Heart right ventricle (tissue), 16 donors: ENCODE data around the gene LRCH1. TPM values are rescaled to one million over a fixed set of nuclear protein-coding genes. Genes with fewer than 3 reads are reported as not detected.

Experiments
- ATAC-seq, 8 donors: fragments of 200-7000 bp; cut with Tn5 transposase; one replicate each; pipeline ENCODE4 v1.9.1; 2020; ENCODE audit warnings: mild to moderate bottlenecking in 8 of 8, moderate library complexity in 8 of 8, moderate number of reproducible peaks in 1 of 8
- DNase-seq, 2 donors: peaks; one replicate each; pipeline ENCODE4 v3.0.0-alpha.2; 2020
- H3K27ac ChIP-seq, 10 donors: fragments of 200-600 bp; sonication (generic) in 2 of 10; one replicate each; pipeline versions ENCODE4 v1.5.0 to v1.8.0; 2020 to 2022; ENCODE audit warnings: mild to moderate bottlenecking in 3 of 10
- H3K27me3 ChIP-seq, 7 donors: fragments of 200-600 bp; one replicate each; pipeline ENCODE4 v1.8.0; 2021 to 2022; ENCODE audit warnings: mild to moderate bottlenecking in 2 of 7
- H3K36me3 ChIP-seq, 9 donors: fragments of 200-600 bp; sonication (generic) in 1 of 9; one replicate each; pipeline versions ENCODE4 v1.5.0 to v1.8.0; 2020 to 2022; ENCODE audit warnings: mild to moderate bottlenecking in 2 of 9
- H3K4me1 ChIP-seq, 9 donors: fragments of 200-600 bp; sonication (generic) in 1 of 9; one replicate each; pipeline versions ENCODE4 v1.5.0 to v1.8.0; 2020 to 2022; ENCODE audit warnings: mild to moderate bottlenecking in 4 of 9
- H3K4me3 ChIP-seq, 10 donors: fragments of 200-600 bp; sonication (generic) in 2 of 10; one replicate each; pipeline versions ENCODE4 v1.5.0 to v1.8.0; 2020 to 2022; ENCODE audit warnings: mild to moderate bottlenecking in 7 of 10, moderate library complexity in 2 of 10
- H3K9me3 ChIP-seq, 11 donors: fragments of 200-600 bp in 10 of 11; sonication (generic) in 2 of 11; one replicate each; pipeline versions ENCODE4 v1.5.0 to v1.8.0; 2013 to 2022; ENCODE audit warnings: mild to moderate bottlenecking in 2 of 11, control low read depth in 1 of 11, moderate library complexity in 1 of 11
- CTCF ChIP-seq, 9 donors: fragments of 200-600 bp; sonication (generic) in 2 of 9; IDR thresholded peaks; one replicate each; pipeline versions ENCODE4 v1.5.0 to v1.8.0; 2021 to 2022; ENCODE audit warnings: antibody characterized with exemption in 9 of 9, mild to moderate bottlenecking in 5 of 9, moderate library complexity in 1 of 9
- WGBS, 2 donors: extraction: QIAGEN DNeasy Blood & Tissue Kit; methylation state at CpG; one replicate each; pipeline ENCODE4 v1.1.7; 2013; ENCODE audit warnings: inconsistent platforms in 1 of 2; 5-methylcytosine and 5-hydroxymethylcytosine counted together
- intact Hi-C, 10 donors: fragments of 100-400 bp; cut with DNase I; formaldehyde crosslinking; loops; one replicate each; pipeline versions ENCODE4 v1.11.1 to v1.14.2; 2022
- polyA plus RNA-seq, 2 donors: library from polyadenylated mRNA; stranded (reverse); fragments of 200-250 nt; gene quantifications; one replicate each; pipeline ENCODE4 v1.2.3, GENCODE V29; 2013
- total RNA-seq, 10 donors: library from RNA; stranded (reverse); fragmentation: NEBNext Ultra II Directional in 3 of 10; extraction: Animal tissue kit (Norgen Biotek cat#: 25700) in 3 of 10; gene quantifications; one replicate each; pipeline versions ENCODE4 v1.2.1 to v1.2.4, GENCODE V29; 2021 to 2023
- donor health status: Arrhythmogenic right ventricular cardiomyopathy.
- donor health status: ischemic (EF 13 %, LVEDD 7.1; RV severe dilation, severe dysfunction).
- donor health status: healthy with polysubstance abuse.
- donor health status: DM: no; HTN: yes; CAD: no.
- donor health status: DM: no; HTN: no; CAD: no.
- donor health status: ischemic (EF 25% LVEDD 6.9; RV normal size, moderate dysfunction).
- donor health status: ischemic (EF 25% LVEDD 5.7; RV mildly dilated, moderate dysfunction).
- donor health status: healthy.
- donor health status: DM: yes; HTN: yes; CAD: no.
- donor health status: Ischemic cardiomyopathy.
- donor health status: ischemic (EF 35%, LVEDD 5.7; RV mildly dilated, moderate dysfunction).
- donor health status: nonischemic (EF 11% LVEDD 7.7; RV severe dilation, severe dysfunction).
- donor health status: DM: yes; HTN: yes; CAD: no.
- donor health status: PGD.
- donor health status: ischemic (EF 29% LVEDD 5.4; RV normal size, mild dysfunction).
- donor health status: nonischemic (EF 23%, LVEDD 6.1; RV moderate dilation, normal function).

Gene LRCH1
- total and polyA plus RNA-seq, 12 donors: 4.1 to 20.3 (median 13.1) TPM

DNA sequence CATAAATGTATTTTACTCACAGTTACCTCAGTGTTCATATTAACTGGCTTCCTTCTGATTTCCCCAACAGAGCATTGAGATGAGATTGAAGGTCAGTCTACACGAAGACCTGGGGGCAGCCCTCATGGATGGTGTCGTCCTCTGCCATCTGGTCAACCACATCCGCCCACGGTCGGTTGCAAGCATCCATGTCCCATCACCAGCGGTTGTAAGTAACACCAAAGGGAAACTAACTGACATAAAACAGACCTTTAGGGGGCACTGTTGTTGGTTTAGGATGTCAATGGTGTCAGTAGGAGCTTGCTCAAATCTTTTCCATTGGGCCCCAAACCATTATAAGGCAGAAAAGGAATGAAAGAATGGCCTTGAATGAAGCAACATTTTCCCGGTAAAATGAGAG, 175.8 kb downstream of the LRCH1 start:
- WGBS, 2 donors: 94% methylated on average over 7 of the region's 7 CpGs
- intact Hi-C loops: no loop called here
- peak in 1 of 9 donors; percentile 7 for TF ChIP-seq CTCF (IDR thresholded peaks at IDR 0.05)
- no peak for ATAC-seq
- no peaks in the 10 kb centered on the region for H3K9me3 ChIP-seq
- no peak for DNase-seq
- no peak overlapping the region for H3K4me3 ChIP-seq
- no peak overlapping the region for H3K27ac ChIP-seq
- no peaks in the 10 kb centered on the region for H3K27me3 ChIP-seq
- H3K36me3 ChIP-seq: peaks cover 0 to 100% (median 45%) of the 10 kb centered on the region in 9 donors
- H3K4me1 ChIP-seq: no peaks in the 10 kb centered on the region

DNA sequence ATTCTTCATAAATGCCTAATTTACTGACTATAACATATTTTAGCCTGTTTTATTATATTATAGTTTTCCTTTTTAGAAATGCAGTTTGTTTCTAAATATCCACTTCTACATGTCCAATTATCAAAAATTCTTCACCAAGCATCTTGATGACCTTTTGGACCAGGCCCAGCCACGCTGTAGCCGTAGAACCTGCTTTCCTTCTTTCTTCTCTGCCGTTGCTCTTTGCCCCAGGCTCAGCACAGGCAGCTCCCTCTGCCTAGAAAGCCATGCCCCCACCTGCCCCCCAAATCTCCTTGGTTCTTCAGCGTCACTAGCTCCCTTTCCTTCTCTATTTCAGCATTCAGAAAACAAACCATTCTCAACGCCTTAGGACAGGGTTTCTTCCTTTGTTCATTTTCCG, 178.6 kb downstream of the LRCH1 start:
- no peak for DNase-seq
- no peak overlapping the region for H3K27ac ChIP-seq
- TF ChIP-seq CTCF (IDR thresholded peaks at IDR 0.05): no peak
- peaks cover 0 to 5% (median 0%) of the 10 kb centered on the region in 9 donors for H3K4me1 ChIP-seq
- no peaks in the 10 kb centered on the region for H3K27me3 ChIP-seq
- no peak for ATAC-seq
- intact Hi-C loops: loop anchor here in 1 of 10 donors (10.0 kb wide), 1 partner anchor 53 kb away; no protein-coding TSS in a partner anchor
- H3K9me3 ChIP-seq: no peaks in the 10 kb centered on the region
- H3K4me3 ChIP-seq: no peak overlapping the region
- WGBS, 2 donors: 94 to 95% methylated on average over 6 of the region's 6 CpGs
- H3K36me3 ChIP-seq: peaks cover 0 to 100% (median 38%) of the 10 kb centered on the region in 9 donors

DNA sequence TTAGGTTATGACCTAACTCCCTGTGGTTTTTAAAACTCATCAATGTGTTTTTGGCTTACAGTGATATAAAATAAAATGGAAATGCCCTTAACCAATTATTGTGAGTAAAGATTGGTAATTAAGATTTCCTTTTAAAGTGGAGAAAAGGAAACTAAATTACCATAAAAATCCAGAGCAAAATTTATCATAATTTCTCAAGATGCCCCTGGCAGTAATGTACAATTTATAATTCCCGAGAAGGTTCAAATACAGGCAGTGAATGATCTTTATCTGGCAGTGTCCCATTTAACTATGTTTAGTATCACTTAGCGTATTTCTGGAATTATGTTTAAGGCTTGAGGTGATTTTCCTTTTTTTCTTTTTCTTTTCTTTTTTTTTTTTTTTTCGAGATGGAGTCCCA, 182.5 kb downstream of the LRCH1 start:
- WGBS, 2 donors: 94 to 97% methylated on average over 3 of the region's 3 CpGs
- ATAC-seq (no peak), DNase-seq (no peak)
- peaks cover 0 to 100% (median 17%) of the 10 kb centered on the region in 9 donors for H3K36me3 ChIP-seq
- no peak for TF ChIP-seq CTCF (IDR thresholded peaks at IDR 0.05)
- no peak overlapping the region for H3K4me3 ChIP-seq
- no peaks in the 10 kb centered on the region for H3K9me3 ChIP-seq
- H3K27me3 ChIP-seq: no peaks in the 10 kb centered on the region
- H3K4me1 ChIP-seq: peaks cover 0 to 6% (median 0%) of the 10 kb centered on the region in 9 donors
- no peak overlapping the region for H3K27ac ChIP-seq
- intact Hi-C loops: loop anchor here in 1 of 10 donors (10.0 kb wide), 1 partner anchor 49 kb away; no protein-coding TSS in a partner anchor

GRCh38 chr13:46736541-46737310, 183.8 kb downstream of the LRCH1 start:
- TF ChIP-seq CTCF (IDR thresholded peaks at IDR 0.05): no peak
- peaks cover 0 to 6% (median 0%) of the 10 kb centered on the region in 9 donors for H3K4me1 ChIP-seq
- 89 to 90% methylated on average over 2 of the region's 2 CpGs for WGBS, 2 donors
- peaks cover 0 to 100% (median 24%) of the 10 kb centered on the region in 9 donors for H3K36me3 ChIP-seq
- DNase-seq (no peak), ATAC-seq (no peak)
- H3K27ac ChIP-seq: no peak overlapping the region
- no peaks in the 10 kb centered on the region for H3K27me3 ChIP-seq
- intact Hi-C loops: loop anchor here in 1 of 10 donors (10.0 kb wide), 1 partner anchor 48 kb away; no protein-coding TSS in a partner anchor
- H3K9me3 ChIP-seq: no peaks in the 10 kb centered on the region
- no peak overlapping the region for H3K4me3 ChIP-seq
